ENCODE data around the gene GRK2. TPM values are rescaled to one million over a fixed set of nuclear protein-coding genes. Genes with fewer than 3 reads are reported as not detected.
"Not testable (repeated sequence)": the region's sequence is repeated elsewhere in the genome, so short reads cannot be mapped to it uniquely, and the experiment has no call there.

Gene GRK2
- total RNA-seq: 10 to 100 TPM; 44.0 to 76.9 (median 64.8) TPM

DNA sequence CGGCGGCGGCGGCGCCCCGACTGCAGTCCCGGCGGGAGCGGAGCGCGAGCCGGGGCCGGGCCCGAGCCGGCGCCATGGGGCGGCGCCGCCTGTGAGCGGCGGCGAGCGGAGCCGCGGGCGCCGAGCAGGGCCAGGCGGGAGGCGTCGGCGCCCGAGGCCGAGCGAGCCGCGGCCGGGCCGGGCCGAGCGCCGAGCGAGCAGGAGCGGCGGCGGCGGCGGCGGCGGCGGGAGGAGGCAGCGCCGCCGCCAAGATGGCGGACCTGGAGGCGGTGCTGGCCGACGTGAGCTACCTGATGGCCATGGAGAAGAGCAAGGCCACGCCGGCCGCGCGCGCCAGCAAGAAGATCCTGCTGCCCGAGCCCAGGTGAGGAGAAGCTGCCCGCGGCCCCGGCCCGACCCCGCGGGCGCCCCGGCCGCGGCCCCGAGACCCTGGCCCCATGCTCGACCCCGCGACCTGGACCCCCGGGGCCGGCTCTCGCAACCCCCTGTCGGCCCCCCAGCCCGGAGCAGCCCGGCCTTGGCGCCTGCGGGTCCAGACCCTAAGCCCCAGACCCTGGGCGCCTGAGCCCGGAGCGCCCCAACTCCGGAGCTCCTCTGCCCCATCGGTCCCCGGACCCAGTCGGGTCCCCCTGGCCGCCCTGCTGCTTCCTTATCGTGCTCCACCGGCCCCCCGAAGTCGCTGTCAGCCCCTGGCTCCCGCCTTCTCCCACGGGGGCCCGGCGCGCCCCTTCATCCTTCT lies at the start of gene GRK2:
Gene GRK2 (plus strand): TSS at position 25 of the 739 bp plus-strand sequence. CDS start 227 bp downstream, at position 252.
- Histone ChIP-seq H3K4me3 (peak within 1 kb of the TSS; percentile 66 to 96), H3K36me3 (peaks cover 0 to 7% of the 10 kb centered on the region in 2 donors), H3K27ac (peak within 1 kb of the TSS; percentile 19 to 92 (median 88)), H3K4me1 (peaks cover 7 to 84% (median 60%) of the 10 kb centered on the region in 3 donors), H3K27me3 (no peaks in the 10 kb centered on the region), H3K9me3 (no peaks in the 10 kb centered on the region)
- ATAC-seq: peak; percentile 56
- WGBS, 2 donors (ENCODE audit: low coverage in 1 of 2): 0 to 2% methylated on average over 2 to 7 of the region's 103 CpGs
- peak in 1 of 2 donors; percentile 16 for TF ChIP-seq POLR2A (IDR thresholded peaks at IDR 0.05)
- peak in 1 of 4 experiments; percentile 13 for TF ChIP-seq CTCF (IDR thresholded peaks at IDR 0.05)
- TF ChIP-seq EP300 (IDR thresholded peaks at IDR 0.05): no peak

DNA sequence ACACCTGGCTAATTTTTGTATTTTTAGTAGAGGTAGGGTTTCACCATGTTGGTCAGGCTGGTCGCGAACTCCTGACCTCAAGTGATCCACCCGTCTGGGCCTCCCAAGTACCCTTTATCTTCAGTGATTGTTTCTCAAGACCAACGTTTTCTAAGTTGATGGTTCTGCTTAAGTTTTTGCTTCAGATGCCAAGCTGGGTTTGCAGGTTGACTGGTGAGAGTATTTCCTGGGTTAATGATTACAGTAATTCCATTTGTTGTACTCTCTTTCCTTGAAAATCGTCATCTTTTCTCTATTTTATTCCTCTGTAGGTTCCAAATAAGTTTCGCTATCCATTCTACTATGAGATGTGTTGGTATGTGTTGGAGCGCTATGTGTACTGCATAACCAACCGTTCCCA lies 38.5 kb upstream of the GRK2 start:
- H3K9me3 ChIP-seq: no peaks in the 10 kb centered on the region
- H3K27ac ChIP-seq: no peak overlapping the region
- ATAC-seq: no peak
- H3K27me3 ChIP-seq: no peaks in the 10 kb centered on the region
- peaks cover 0 to 97% of the 10 kb centered on the region in 2 donors for H3K36me3 ChIP-seq
- no peak for TF ChIP-seq CTCF (IDR thresholded peaks at IDR 0.05)
- TF ChIP-seq POLR2AphosphoS5 (IDR thresholded peaks at IDR 0.05): no peak
- no peak for TF ChIP-seq POLR2A (IDR thresholded peaks at IDR 0.05)
- H3K4me1 ChIP-seq: no peaks in the 10 kb centered on the region
- WGBS, 2 donors (ENCODE audit: low coverage in 1 of 2): 83 to 87% methylated on average over 7 to 8 of the region's 8 CpGs
- no peak overlapping the region for H3K4me3 ChIP-seq

DNA sequence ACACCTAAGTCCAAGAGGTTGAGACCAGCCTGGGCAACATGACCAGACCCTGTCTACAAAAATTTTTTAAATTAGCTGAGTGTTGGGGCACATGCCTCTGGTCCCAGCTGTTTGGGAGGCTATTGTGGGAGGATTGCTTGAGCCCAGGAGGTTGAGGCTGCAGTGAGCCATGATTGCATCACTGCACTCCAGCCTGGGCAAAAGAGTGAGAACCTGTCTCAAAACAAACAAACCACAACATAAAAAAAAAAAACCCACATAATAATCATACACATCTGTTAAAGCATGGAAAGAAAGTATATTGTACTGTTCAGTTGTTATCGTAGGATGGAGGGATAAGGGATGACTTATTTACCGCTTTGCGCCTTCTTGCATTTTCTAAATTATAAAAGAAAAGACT lies 35.9 kb upstream of the GRK2 start:
- Histone ChIP-seq H3K4me3 (no peak overlapping the region), H3K27me3 (no peaks in the 10 kb centered on the region), H3K36me3 (peaks cover 0 to 93% of the 10 kb centered on the region in 2 donors), H3K27ac (no peak overlapping the region), H3K4me1 (no peaks in the 10 kb centered on the region), H3K9me3 (no peaks in the 10 kb centered on the region)
- TF ChIP-seq POLR2A (IDR thresholded peaks at IDR 0.05): no peak
- TF ChIP-seq CTCF (IDR thresholded peaks at IDR 0.05): no peak
- no peak for TF ChIP-seq EP300 (IDR thresholded peaks at IDR 0.05)
- TF ChIP-seq POLR2AphosphoS5 (IDR thresholded peaks at IDR 0.05): no peak
- no peak for ATAC-seq
- WGBS, 2 donors (ENCODE audit: low coverage in 1 of 2): 90 to 98% methylated on average over 3 of the region's 3 CpGs

DNA sequence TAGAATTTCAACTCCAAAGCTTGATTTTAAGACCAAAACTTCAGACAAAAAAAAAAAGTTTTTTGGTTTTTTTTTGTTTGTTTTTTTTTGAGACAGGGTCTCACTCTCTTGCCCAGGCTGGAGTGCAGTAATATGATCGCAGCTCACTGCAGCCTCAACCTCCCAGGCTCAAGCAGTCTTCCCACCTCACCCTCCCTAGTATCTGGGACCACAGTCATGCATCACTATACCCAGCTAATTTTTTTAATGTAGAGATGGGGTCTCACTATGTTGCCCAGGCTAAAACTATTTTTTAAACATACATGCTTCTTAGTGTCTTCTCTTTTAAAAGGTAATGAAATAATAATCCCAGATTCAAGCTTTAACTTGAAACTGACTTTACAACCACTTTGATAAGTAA lies 35.4 kb upstream of the GRK2 start:
- no peak overlapping the region for H3K4me3 ChIP-seq
- no peak overlapping the region for H3K27ac ChIP-seq
- no peak for TF ChIP-seq CTCF (IDR thresholded peaks at IDR 0.05)
- no peak for TF ChIP-seq POLR2AphosphoS5 (IDR thresholded peaks at IDR 0.05)
- no peak for TF ChIP-seq POLR2A (IDR thresholded peaks at IDR 0.05)
- TF ChIP-seq EP300 (IDR thresholded peaks at IDR 0.05): no peak
- ATAC-seq: no peak
- no peaks in the 10 kb centered on the region for H3K27me3 ChIP-seq
- H3K36me3 ChIP-seq: peaks cover 0 to 93% of the 10 kb centered on the region in 2 donors
- no peaks in the 10 kb centered on the region for H3K4me1 ChIP-seq
- WGBS, 2 donors (ENCODE audit: low coverage in 1 of 2): 100% methylated on average over 1 of the region's 1 CpG
- no peaks in the 10 kb centered on the region for H3K9me3 ChIP-seq

DNA sequence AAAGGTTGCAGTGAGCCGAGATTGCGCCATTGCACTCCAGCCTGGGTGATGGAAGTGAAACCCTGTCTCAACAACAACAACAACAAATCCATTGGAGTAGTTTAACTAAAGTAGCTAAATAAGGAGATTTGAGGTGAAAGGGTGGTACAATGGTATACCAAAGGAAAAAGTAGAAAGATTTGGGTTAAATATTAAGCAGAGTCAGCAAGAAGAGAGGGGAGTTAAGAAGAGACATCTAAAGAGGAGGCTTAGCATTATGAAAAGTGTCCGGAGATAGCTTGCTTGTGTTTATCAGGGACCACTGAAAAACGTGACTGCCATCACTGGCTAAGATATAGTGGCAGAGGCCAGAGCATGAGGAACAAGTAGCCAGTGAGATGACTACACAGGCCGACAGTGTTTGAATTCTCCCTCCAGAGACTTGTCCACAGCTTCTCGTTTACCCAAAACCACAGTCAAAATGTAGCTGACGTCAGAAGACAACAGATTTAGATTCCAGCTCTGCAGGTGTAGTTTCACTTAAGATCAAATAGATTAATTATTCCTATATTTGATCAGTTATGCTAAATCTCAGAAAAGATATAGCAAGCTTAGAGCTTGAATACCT lies 32.6 kb upstream of the GRK2 start:
- 64 to 71% methylated on average over 5 of the region's 7 CpGs for WGBS, 2 donors (ENCODE audit: low coverage in 1 of 2)
- peaks cover 0 to 9% (median 4%) of the 10 kb centered on the region in 3 donors for H3K4me1 ChIP-seq
- no peak overlapping the region for H3K4me3 ChIP-seq
- H3K36me3 ChIP-seq: peaks cover 0 to 69% of the 10 kb centered on the region in 2 donors
- H3K27ac ChIP-seq: no peak overlapping the region
- H3K27me3 ChIP-seq: no peaks in the 10 kb centered on the region
- no peak for ATAC-seq
- no peak for TF ChIP-seq EP300 (IDR thresholded peaks at IDR 0.05)
- no peak for TF ChIP-seq POLR2AphosphoS5 (IDR thresholded peaks at IDR 0.05)
- no peak for TF ChIP-seq POLR2A (IDR thresholded peaks at IDR 0.05)
- TF ChIP-seq CTCF (IDR thresholded peaks at IDR 0.05): no peak
- H3K9me3 ChIP-seq: no peaks in the 10 kb centered on the region

- 91 to 95% methylated on average over 5 to 6 of the region's 8 CpGs for WGBS, 2 donors (ENCODE audit: low coverage in 1 of 2)
- H3K9me3 ChIP-seq, ATAC-seq, H3K27me3 ChIP-seq, H3K27ac ChIP-seq, H3K4me3 ChIP-seq: not testable (repeated sequence)
- peaks cover 0 to 18% (median 12%) of the 10 kb centered on the region in 3 donors for H3K4me1 ChIP-seq
- H3K36me3 ChIP-seq: peaks cover 0 to 60% of the 10 kb centered on the region in 2 donors
Observed at GRCh38 chr11:67234571-67234970, 31.7 kb upstream of the GRK2 start.
